HepG2 (cell line): ENCODE measurements around the gene BFSP1. TPM values are rescaled to one million over a fixed set of nuclear protein-coding genes. Genes with fewer than 3 reads are reported as not detected.

Experiments used
- DBP ChIP-seq: sonication (generic); formaldehyde crosslinking; IDR thresholded peaks from 2 replicates; pipeline ENCODE4 v1.4.0; 2020; ENCODE audit warnings: missing genetic modification reagents; ENCODE audit errors: not compliant biosample characterization
- GATAD1 ChIP-seq: IDR thresholded peaks from 2 replicates; pipeline ENCODE4 v1.6.1; 2016; ENCODE audit warnings: missing genetic modification reagents, missing compliant biosample characterization
- GATAD2A ChIP-seq: IDR thresholded peaks from 2 replicates; pipeline ENCODE4 v1.6.1; 2016
- HMG20B ChIP-seq: conservative IDR thresholded peaks from 2 replicates; pipeline ENCODE4 v1.6.1; 2016; ENCODE audit warnings: missing genetic modification reagents, missing compliant biosample characterization
- NFYB ChIP-seq: sonication (generic); formaldehyde crosslinking; IDR thresholded peaks from 2 replicates; pipeline ENCODE4 v1.4.0; 2020; ENCODE audit warnings: missing genetic modification reagents
- NR2F6 ChIP-seq, 2 experiments: IDR thresholded peaks; 2 replicates each; pipeline ENCODE4 v1.6.1; 2016; ENCODE audit warnings: antibody characterized with exemption in 1 of 2, mild to moderate bottlenecking in 1 of 2
- NRL ChIP-seq: sonication (generic); formaldehyde crosslinking; IDR thresholded peaks from 2 replicates; pipeline ENCODE4 v1.5.0; 2020; ENCODE audit warnings: missing genetic modification reagents, mild to moderate bottlenecking, moderate library complexity, borderline replicate concordance
- RERE ChIP-seq: IDR thresholded peaks from 2 replicates; pipeline ENCODE4 v1.6.1; 2016; ENCODE audit warnings: low read depth, missing genetic modification reagents, missing compliant biosample characterization
- SOX5 ChIP-seq: IDR thresholded peaks from 2 replicates; pipeline ENCODE4 v1.6.1; 2016; ENCODE audit warnings: borderline replicate concordance
- XRCC5 ChIP-seq: fragments of 200-400 bp; formaldehyde crosslinking; optimal IDR thresholded peaks from 2 replicates; pipeline ENCODE3; 2017; ENCODE audit warnings: mild to moderate bottlenecking, low read length
- ZBED4 ChIP-seq: sonication (generic); formaldehyde crosslinking; IDR thresholded peaks from 2 replicates; pipeline ENCODE4 v1.4.0; 2020; ENCODE audit warnings: missing genetic modification reagents, borderline replicate concordance
- ZBTB26 ChIP-seq: IDR thresholded peaks from 2 replicates; pipeline ENCODE4 v1.6.1; 2016; ENCODE audit warnings: missing compliant biosample characterization, missing genetic modification reagents, borderline replicate concordance
- ZFX ChIP-seq: sonication (generic); formaldehyde crosslinking; IDR thresholded peaks from 2 replicates; pipeline ENCODE4 v1.4.0; 2020; ENCODE audit warnings: mild to moderate bottlenecking, low read depth, missing genetic modification reagents, moderate library complexity
- ZNF280B ChIP-seq: sonication (generic); formaldehyde crosslinking; IDR thresholded peaks from 2 replicates; pipeline ENCODE4 v1.5.0; 2020; ENCODE audit warnings: missing genetic modification reagents, mild to moderate bottlenecking, borderline replicate concordance
- ZNF414 ChIP-seq: sonication (generic); formaldehyde crosslinking; IDR thresholded peaks from 2 replicates; pipeline ENCODE4 v1.5.0; 2020; ENCODE audit warnings: missing genetic modification reagents
- polyA plus RNA-seq, 8 experiments: library from polyadenylated mRNA; depleted of rRNA in 3 of 8; stranded (reverse) in 7 of 8; unstranded in 1 of 8; fragments of >200 nt; fragmentation: Illumina TruSeq in 4 of 8; extraction: Trizol in 4 of 8; gene quantifications; 2 replicates each; pipeline versions ENCODE4 v1.2.1 to v1.2.3, GENCODE V29; 2011 to 2016; ENCODE audit warnings: low read depth in 4 of 8, missing spikeins in 1 of 8, mixed read lengths in 1 of 8; ENCODE audit not compliant: insufficient read depth in 1 of 8
- total RNA-seq, 5 experiments: library from RNA; depleted of rRNA; stranded (reverse); fragments of >200 nt; fragmentation: Illumina TruSeq; extraction: Trizol; gene quantifications; 2 replicates each; pipeline ENCODE4 v1.2.3, GENCODE V29; 2016; ENCODE audit warnings: low read depth in 1 of 5

The BFSP1 gene
- total and polyA plus RNA-seq, 2 of the 13 experiments (the other 11 are each of a cell fraction or from before 2014, with no cell fraction given) = 0.22 to 0.26 TPM

GRCh38 chr20:17568972-17569521 is 37.9 kb upstream of the BFSP1 start (continued):
- no peak for TF ChIP-seq RERE
- TF ChIP-seq GATAD1 (CRISPR knock-in tag) = peak; percentile 49; the same call in 1 of the 2 replicates
- peak; percentile 77; the same call in 1 of the 2 replicates for TF ChIP-seq ZNF414 (CRISPR knock-in tag)
- TF ChIP-seq ZFX = peak; percentile 63
- TF ChIP-seq NRL (CRISPR knock-in tag) = 0 out of 2 replicates have a peak, but pooled peaks have one; percentile 60
- 0 out of 2 replicates have a peak, but pooled peaks have one; percentile 27 for TF ChIP-seq SOX5
- no peak for TF ChIP-seq ZBED4 (CRISPR knock-in tag)
- peak; percentile 36; the same call in 1 of the 2 replicates for TF ChIP-seq HMG20B (CRISPR knock-in tag)
- peak; percentile 92 for TF ChIP-seq XRCC5
- TF ChIP-seq ZBTB26 (CRISPR knock-in tag) = peak; percentile 80
- no peak for TF ChIP-seq NR2F6 (IDR thresholded peaks at IDR 0.05)
- TF ChIP-seq NR2F6 (CRISPR knock-in tag; IDR thresholded peaks at IDR 0.05) = 0 out of 2 replicates have a peak, but pooled peaks have one; percentile 10
- peak; percentile 70 for TF ChIP-seq GATAD2A (CRISPR knock-in tag)
- TF ChIP-seq ZNF280B = no peak
- peak; percentile 74 for TF ChIP-seq NFYB (CRISPR knock-in tag)
- no peak for TF ChIP-seq DBP (CRISPR knock-in tag)
